Bronchial epithelial cell (primary cell): Measurements from ENCODE around the gene MITF. TPM values are rescaled to one million over a fixed set of nuclear protein-coding genes. Genes with fewer than 3 reads are reported as not detected.

Experiments
- DNase-seq: peaks from one replicate; pipeline ENCODE4 v3.0.0-alpha.2; 2010; ENCODE audit warnings: low read depth
- FAIRE-seq: peaks from 2 replicates; lab custom pipeline; 2011; peaks lifted over from hg19 to GRCh38; lab: Jason Lieb, UNC
- H3K27me3 ChIP-seq: 2 replicates; pipeline ENCODE4 v1.5.1; 2011; ENCODE audit warnings: low read length; ENCODE audit not compliant: control insufficient read depth, insufficient read depth
- H3K36me3 ChIP-seq: 2 replicates; pipeline ENCODE4 v1.5.1; 2011; ENCODE audit warnings: low read length; ENCODE audit not compliant: control insufficient read depth, insufficient read depth
- H3K4me3 ChIP-seq: 2 replicates; pipeline ENCODE4 v1.5.1; 2011; ENCODE audit warnings: mild to moderate bottlenecking, low read depth, low read length, control low read depth
- CTCF ChIP-seq: IDR thresholded peaks from 2 replicates; pipeline ENCODE4 v1.5.1; 2011; ENCODE audit warnings: mild to moderate bottlenecking, moderate library complexity, low read length, control low read depth, inconsistent platforms; ENCODE audit not compliant: insufficient read depth, severe bottlenecking
- total RNA-seq: library from RNA; depleted of rRNA; stranded (reverse); fragments of >200 nt; gene quantifications from 2 replicates; pipeline ENCODE4 v1.2.1, GENCODE V29; 2014

The MITF gene
- total RNA-seq, 1 donor from 2014 or later = 1.6 TPM

- Histone ChIP-seq H3K36me3 (no peaks in the 10 kb centered on the region), H3K4me3 (no peak overlapping the region), H3K27me3 (no peaks in the 10 kb centered on the region)
- DNase-seq = no peak
- no peak for FAIRE-seq
- no peak for TF ChIP-seq CTCF
These were observed 139.8 kb downstream of the MITF start for GRCh38 chr3:69879051-69879450.

GRCh38 chr3:69880069-69880640 lies 140.9 kb downstream of the MITF start:
- FAIRE-seq (no peak), DNase-seq (no peak)
- no peak overlapping the region for H3K4me3 ChIP-seq
- H3K36me3 ChIP-seq = no peaks in the 10 kb centered on the region
- no peaks in the 10 kb centered on the region for H3K27me3 ChIP-seq
- no peak for TF ChIP-seq CTCF

- H3K36me3 ChIP-seq = no peaks in the 10 kb centered on the region
- TF ChIP-seq CTCF = no peak
- no peak for DNase-seq
- no peaks in the 10 kb centered on the region for H3K27me3 ChIP-seq
- H3K4me3 ChIP-seq = no peak overlapping the region
- no peak for FAIRE-seq
These were observed 141.8 kb downstream of the MITF start for GRCh38 chr3:69881051-69881450.

- H3K36me3 ChIP-seq = no peaks in the 10 kb centered on the region
- H3K27me3 ChIP-seq = no peaks in the 10 kb centered on the region
- TF ChIP-seq CTCF = no peak
- no peak for FAIRE-seq
- no peak for DNase-seq
- H3K4me3 ChIP-seq = no peak overlapping the region
These were observed 142.6 kb downstream of the MITF start for GRCh38 chr3:69881756-69882428.

- H3K36me3 ChIP-seq = no peaks in the 10 kb centered on the region
- H3K4me3 ChIP-seq = no peak overlapping the region
- FAIRE-seq = no peak
- no peaks in the 10 kb centered on the region for H3K27me3 ChIP-seq
- TF ChIP-seq CTCF = no peak
- DNase-seq = no peak
These were observed 143.3 kb downstream of the MITF start for GRCh38 chr3:69882560-69882959.
